RCC 7860 (cell line): Measurements from ENCODE around the gene BCKDHB.
"Not testable (repeated sequence)": the region's sequence is repeated elsewhere in the genome, so short reads cannot be mapped to it uniquely, and the experiment has no call there.

Source experiments
- DNase-seq: peaks from one replicate; pipeline ENCODE4 v3.0.0-alpha.2; 2015; ENCODE audit warnings: low spot score
- FAIRE-seq: peaks from 2 replicates; lab custom pipeline; 2012; peaks lifted over from hg19 to GRCh38; lab: Jason Lieb, UNC

Gene BCKDHB

DNA sequence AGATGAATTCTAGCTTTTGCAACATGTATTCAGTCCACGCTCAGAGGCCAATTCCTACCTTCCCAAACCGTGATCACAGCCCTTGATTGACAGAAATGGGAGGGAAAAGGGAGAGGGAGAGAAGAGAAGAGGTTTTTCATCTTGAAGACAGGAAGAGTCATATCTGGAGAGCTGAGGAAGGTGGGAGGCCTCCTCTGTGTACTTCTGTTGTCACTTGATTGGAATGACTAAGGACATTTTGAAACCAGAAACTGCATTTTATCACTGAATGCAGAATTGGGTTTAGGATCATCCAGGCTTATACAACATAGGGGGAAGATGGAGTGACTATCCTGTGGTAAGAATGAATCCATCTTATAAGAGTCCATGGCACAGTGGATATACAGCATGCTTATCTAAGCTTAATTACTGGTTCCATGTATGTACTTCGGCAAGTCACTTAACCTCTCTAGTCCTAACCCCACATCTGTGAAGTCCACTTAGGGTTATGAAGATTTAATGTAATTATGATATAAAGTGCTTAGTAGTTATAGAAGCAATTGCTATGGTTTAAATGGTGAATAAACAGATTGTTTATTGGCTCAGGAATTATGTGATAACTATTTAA lies 144.0 kb downstream of the BCKDHB start:
- FAIRE-seq = no peak
- DNase-seq = no peak

DNA sequence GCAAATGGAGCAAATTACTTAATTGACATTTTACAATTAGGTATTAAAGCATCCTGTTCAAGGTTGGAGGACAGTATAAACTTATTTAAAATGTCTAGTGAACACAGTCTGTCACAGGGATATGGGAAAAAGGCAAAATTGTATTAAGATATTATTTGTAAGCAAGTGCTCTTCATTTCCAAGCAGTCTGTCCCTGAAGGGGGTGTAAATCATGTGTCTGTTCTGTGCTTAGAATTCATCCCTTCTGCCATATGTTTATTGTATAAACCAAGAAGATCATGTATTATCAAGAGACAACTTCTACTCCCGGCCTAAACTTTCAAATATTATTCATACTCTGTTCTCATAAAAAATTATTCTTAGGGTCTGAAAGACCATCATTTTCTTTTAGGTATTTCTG lies 144.8 kb downstream of the BCKDHB start:
- FAIRE-seq (no peak), DNase-seq (no peak)

DNA sequence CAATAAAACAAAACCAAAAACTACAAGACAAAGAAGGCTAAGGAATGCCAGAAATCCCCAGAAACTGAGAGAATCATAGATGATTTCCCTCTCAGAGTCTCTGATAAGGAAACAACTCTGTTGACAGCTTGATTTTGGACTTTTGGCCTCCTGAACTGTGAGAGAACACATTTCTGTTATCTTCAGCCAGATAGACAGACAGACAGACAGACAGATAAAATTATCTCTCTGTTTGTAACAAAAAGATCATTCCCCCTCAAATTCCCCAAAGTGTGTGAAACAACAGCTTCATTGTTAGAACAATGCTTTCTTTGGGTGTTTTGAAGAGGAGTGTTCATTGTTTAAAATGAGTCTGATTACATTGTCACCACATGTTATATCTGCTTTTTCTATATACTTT lies 148.2 kb downstream of the BCKDHB start:
- FAIRE-seq = no peak
- no peak for DNase-seq

DNA sequence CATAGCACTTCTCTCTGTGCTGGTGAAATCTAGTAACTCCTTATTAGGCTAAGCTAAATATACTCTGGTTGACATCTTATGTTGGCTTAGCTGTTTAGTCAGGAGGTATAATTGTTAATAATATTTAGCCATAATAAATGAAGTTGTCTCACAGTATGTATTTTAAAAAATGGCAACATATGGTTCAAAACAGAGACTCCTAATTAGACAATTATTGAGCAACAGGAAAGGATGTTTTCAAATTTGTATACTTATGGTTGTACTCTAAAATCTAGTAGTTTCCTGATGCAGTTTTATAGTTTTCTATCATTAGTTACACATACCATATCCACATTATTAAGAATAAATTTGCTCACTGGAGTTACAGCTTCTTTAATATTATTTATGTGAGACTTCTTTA lies 150.2 kb downstream of the BCKDHB start:
- FAIRE-seq (no peak), DNase-seq (no peak)

DNA sequence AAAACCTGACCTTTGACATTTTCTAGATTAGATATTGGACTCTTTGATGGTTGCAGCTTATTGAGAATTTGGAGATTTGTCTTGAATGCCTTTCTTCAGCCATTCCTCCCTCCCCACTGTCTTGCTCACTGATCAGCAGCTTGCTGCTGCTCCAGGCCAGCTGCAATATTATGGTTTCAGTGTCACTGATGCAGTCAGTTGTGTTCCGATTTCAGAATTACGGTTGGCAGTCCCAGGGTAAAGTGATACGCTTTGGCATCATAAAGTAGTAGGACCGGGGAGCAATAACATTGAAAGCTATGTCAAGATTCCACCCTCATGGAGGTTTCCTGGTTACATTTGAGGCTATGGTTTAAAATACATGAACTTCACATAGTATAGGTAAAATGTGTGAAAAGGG lies 152.6 kb downstream of the BCKDHB start:
- no peak for DNase-seq
- no peak for FAIRE-seq

GRCh38 chr6:80263585-80263984 lies 157.1 kb downstream of the BCKDHB start:
- FAIRE-seq = no peak
- no peak for DNase-seq

DNA sequence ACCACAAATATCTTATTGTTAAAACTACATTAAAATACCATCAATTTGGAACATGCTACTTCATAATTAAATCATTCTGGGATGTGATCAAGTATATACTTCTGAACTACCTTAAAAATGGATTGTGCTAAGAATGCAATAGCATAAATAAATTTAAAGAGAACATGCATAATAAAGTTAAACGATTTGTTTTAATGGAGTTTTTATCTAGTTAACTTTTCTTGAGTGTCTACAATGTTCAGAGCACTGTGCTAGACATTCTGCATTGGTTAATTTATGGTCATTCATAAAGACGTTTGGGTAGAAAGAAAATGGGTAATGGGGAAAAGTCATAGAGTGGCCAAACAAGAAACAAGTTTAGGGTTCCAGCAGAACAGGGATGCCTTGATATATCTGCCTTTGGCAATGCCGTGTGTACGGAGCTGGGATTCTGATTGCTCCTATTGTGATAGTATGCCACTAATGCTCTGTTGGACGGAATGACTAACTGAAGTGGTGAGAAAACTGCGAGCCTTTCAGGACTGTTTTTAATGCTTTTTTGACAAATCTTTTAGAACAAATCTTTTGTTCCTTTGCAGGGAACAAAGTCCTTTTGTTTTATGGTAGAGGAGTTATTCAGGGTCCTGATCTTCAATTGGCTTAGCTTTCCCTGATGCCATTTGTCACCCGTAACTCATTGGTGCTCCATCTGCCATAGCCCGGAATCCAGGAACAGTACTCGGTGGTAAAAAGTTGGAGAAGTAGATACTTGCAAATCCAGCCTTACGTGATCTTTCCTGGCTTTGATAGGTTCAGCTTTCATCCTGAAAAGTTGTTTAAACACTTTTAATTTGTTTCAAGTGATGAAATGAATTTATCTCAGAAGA lies 162.6 kb downstream of the BCKDHB start:
- FAIRE-seq (no peak), DNase-seq (no peak)

DNA sequence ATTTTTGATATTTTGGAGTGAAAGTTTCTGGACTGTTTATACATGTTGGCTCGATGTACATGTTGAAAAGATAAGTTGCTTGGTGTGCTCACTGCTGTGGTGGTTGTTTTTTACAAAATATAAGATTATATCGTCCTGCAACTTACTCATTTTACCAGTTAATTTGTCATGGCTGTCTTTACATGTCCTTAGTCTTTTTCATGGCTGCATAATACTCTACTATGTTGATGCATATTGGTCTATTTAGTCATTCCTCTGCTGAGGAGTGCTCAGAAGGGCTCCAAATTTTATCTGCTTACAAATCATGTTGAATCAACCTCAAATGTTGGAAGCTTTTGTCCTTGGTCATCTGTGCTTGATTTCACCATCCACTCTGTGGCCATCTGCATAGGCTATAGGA lies 164.6 kb downstream of the BCKDHB start:
- FAIRE-seq (no peak), DNase-seq (no peak)

- DNase-seq (no peak), FAIRE-seq (no peak)
Observed at GRCh38 chr6:80272988-80273387, 166.5 kb downstream of the BCKDHB start.

DNA sequence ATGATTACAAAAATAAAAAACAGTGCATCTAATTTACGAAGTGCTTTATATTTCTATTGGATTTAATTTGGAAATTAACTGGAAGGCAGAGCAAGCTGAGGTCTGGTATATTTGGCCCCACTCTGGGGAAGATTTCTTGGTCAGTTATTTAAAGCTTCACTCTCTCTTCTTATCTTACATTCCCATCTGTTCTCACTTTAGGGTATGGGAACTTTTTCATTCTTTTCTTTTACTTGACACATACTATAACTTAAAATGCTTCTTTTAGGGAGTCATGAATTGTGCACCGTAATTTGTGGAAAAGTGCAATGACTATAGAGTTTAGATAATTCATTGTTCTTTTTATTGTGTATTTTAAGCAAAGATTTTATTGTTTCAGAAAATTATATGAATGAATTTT lies 170.4 kb downstream of the BCKDHB start:
- DNase-seq (no peak), FAIRE-seq (no peak)

DNA sequence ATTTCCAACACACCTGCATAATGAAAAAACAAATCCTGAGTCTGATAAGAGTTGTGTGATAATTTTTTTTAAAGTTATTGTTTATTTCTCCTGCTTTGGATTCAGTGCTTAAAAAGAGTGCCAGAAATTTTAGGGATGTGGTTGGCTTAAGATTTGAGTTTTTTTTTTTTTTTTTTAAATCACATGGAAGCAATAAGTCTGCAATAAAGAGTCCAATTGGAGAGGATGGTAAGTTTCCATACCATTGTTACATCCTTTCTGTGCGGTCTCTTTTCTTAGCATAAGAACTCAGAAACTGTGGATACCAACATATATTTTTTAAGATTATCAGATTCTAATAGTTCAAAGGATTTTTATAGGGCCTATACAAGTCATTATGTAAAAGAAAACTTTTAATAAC lies 171.0 kb downstream of the BCKDHB start:
- no peak for DNase-seq
- no peak for FAIRE-seq

GRCh38 chr6:80280262-80281010 lies 174.0 kb downstream of the BCKDHB start:
- DNase-seq (no peak), FAIRE-seq (no peak)

DNA sequence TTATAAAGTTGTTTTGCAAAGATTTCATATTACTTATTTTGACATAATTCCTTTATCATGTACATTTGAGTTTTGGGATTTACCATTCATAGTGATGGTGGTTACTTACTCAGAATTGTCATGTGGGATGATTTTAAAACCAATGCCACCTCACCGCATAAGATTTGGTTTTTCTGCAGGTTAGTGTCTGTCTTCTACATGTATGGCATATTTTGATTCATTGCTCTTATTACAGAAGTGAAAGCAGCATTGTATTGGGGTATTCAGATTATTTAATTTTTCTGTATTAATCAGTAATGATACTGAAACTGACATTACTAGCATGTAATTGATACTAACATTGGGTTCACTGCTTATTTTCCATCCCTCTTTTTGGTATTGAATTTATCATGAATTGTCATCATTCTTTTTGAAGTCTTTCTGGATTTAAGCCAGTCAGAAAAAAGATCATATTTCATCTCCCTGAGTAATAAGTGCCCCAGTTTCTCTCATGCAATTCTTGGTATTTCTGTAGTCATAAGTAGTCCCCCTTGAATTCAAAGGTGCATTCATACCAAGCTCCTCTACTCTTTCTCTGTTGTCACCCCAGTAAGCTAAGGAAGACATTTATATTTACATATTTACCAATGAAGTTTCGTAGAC lies 176.6 kb downstream of the BCKDHB start:
- DNase-seq = no peak
- no peak for FAIRE-seq

DNA sequence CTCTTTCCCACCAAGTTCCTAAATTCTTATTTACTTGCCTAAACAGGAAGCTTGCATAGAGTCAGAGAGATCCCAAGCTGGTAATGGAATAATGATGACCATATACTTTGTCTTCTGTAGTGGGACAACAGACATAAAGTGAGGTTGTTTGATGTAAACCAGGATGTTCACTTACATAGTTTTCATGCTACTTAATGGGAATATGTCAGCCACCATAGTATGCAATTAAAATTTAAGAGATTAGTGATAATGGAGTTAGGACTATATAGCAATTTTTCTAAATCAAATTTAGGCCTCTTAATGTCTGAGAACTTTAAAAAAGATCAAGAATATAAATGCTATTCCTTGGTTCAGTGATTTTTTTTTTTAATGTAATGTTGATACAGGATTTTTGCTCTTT lies 180.6 kb downstream of the BCKDHB start:
- DNase-seq (no peak), FAIRE-seq (no peak)

DNA sequence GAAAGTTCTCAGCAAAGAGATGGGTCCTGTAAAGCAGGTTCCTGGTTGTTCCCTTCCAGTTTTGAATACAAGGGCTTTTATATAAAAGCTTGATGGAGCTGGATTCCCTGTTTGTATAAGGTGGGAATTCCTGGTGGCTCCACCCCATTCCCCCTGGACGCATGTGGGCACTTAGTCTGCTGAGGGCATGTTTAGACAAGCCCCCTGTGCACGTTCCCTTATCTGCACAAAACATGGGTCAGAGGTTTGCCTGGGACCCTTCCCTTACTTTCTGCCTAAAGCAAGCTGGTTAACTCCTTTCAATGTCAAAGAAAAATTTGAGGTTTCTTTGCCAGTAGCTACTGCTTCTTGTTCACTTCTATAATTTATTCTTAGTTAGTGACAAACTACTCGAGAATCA lies 181.1 kb downstream of the BCKDHB start:
- DNase-seq (no peak), FAIRE-seq (no peak)

DNA sequence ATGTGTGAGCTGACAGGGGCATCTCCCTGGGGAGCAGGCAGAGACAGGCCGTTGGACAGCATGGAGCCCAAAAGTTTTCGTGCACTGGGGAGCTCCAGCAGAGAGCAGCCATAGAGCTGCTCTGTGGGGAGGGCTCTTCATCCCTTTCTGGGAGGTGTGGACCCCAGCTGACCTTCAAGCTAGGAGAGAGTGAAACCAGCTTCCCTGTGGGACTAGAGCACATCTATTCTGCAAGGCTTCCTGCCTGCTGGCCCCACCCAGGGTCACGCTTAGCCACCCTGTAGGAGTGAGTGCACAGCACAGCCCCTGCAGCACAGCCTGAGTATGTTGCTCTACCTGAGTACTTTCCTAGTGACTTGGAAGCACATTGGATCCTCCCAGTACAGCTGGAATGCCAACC lies 183.3 kb downstream of the BCKDHB start:
- FAIRE-seq (no peak), DNase-seq (no peak)

- not testable (repeated sequence) for DNase-seq, FAIRE-seq
Observed at GRCh38 chr6:80294531-80294930, 188.1 kb downstream of the BCKDHB start.

DNA sequence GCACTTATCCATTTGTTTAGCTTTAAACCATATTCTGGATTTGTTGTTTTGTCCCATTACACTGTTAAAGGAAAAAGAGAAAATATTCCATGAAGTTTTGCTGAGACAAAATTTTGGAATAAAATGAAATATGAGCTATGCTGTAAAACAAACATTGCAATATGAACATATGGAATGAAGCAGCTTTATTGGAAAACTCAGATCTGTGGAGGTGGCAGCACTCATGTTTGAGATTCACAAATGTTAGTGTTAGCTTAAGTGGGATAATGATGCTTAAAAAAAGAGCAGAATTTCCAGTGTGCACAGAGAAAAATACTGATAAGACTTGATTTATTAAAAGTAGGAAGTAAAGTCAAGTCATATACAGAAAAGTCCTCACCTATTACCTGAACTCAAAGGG lies 196.2 kb downstream of the BCKDHB start:
- DNase-seq (no peak), FAIRE-seq (no peak)

GRCh38 chr6:80304014-80304413 lies 197.5 kb downstream of the BCKDHB start:
- DNase-seq (no peak), FAIRE-seq (no peak)

DNA sequence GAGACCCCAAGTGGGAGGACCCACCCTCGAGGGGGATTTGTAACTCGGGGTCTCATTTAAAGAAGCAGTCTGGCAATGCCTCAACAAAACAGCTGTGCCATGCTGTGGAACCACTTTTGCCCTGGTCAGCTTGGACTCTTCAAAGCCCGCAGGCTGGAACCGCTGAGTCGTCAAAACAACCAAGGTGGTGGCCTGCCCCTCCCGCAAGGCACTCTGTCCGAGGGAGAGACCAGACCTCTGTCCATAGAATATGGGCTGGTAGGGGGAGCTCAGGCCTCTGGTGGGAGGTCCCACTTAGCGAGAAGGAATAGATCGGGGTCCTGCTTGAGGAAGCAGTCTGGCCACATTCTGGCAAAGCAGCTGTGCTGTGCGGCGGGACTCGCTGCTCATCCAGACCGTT lies 208.1 kb downstream of the BCKDHB start:
- FAIRE-seq = no peak
- no peak for DNase-seq

DNA sequence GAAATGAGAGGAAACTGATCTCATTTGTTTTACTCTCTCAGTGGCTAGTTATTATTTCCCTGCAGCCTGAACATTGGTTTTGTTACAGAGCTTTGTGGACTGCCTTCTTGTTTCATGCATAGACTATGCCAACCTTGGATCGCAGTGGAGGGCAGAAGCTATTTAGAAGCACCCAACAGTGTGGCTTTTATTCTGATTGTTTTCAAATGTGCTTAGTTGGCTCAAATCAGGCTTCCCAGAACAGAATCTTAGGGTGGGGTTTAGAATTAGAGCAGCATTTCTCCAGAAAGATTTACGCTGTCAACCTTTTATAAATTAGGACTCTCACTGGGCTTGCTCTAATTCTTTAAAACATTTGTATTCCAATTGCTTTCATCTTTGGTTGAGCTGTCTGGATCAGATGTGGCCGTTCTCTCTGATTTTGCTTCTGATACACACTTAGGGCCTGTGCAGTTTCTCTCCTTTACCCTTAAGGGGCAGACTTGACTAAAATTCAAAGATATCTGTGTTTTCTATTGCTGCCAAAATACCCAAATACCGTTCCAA lies 210.3 kb downstream of the BCKDHB start:
- DNase-seq (no peak), FAIRE-seq (no peak)
